ENCODE measurements around the gene PEX26. TPM values are rescaled to one million over a fixed set of nuclear protein-coding genes. Genes with fewer than 3 reads are reported as not detected.
"Not testable (repeated sequence)": the region's sequence is repeated elsewhere in the genome, so short reads cannot be mapped to it uniquely, and the experiment has no call there.

Gene PEX26
- total RNA-seq, 1 donor from 2014 or later = 5.2 TPM

- peaks cover 34 to 44% (median 39%) of the 10 kb centered on the region in 3 donors for H3K4me1 ChIP-seq (ENCODE audit: control insufficient read depth in 3 of 3, insufficient read depth in 3 of 3, low read length in 3 of 3)
- H3K27me3 ChIP-seq (ENCODE audit: control insufficient read depth in 3 of 3, insufficient read depth in 3 of 3, low read length in 3 of 3); H3K9me3 ChIP-seq (ENCODE audit: control insufficient read depth in 3 of 3, low read length in 3 of 3); H3K9ac ChIP-seq (ENCODE audit: low read depth in 1 of 3, low read length in 3 of 3); H3K27ac ChIP-seq (ENCODE audit: low read depth, low read length); H3K36me3 ChIP-seq (ENCODE audit: control insufficient read depth in 3 of 3, insufficient read depth in 3 of 3, low read length in 3 of 3); H3K4me3 ChIP-seq (ENCODE audit: low read length in 3 of 3): not testable (repeated sequence)
These were observed 36.9 kb upstream of the PEX26 start for GRCh38 chr22:18040898-18041297.

- Histone ChIP-seq H3K9ac (ENCODE audit: low read depth in 1 of 3, low read length in 3 of 3) (peak overlapping the region; percentile 7 to 62 (median 27)), H3K27ac (ENCODE audit: low read depth, low read length) (peak overlapping the region; percentile 73), H3K4me1 (ENCODE audit: control insufficient read depth in 3 of 3, insufficient read depth in 3 of 3, low read length in 3 of 3) (peaks cover 25 to 30% (median 29%) of the 10 kb centered on the region in 3 donors), H3K4me3 (ENCODE audit: low read length in 3 of 3) (peak overlapping the region in 2 of 3 donors; percentile 8 to 23), H3K36me3 (ENCODE audit: control insufficient read depth in 3 of 3, insufficient read depth in 3 of 3, low read length in 3 of 3) (no peaks in the 10 kb centered on the region), H3K9me3 (ENCODE audit: control insufficient read depth in 3 of 3, low read length in 3 of 3) (no peaks in the 10 kb centered on the region), H3K27me3 (ENCODE audit: control insufficient read depth in 3 of 3, insufficient read depth in 3 of 3, low read length in 3 of 3) (no peaks in the 10 kb centered on the region)
These were observed 35.1 kb upstream of the PEX26 start for GRCh38 chr22:18042685-18043084.

GRCh38 chr22:18044548-18045271 is 33.1 kb upstream of the PEX26 start:
- Histone ChIP-seq H3K4me1 (ENCODE audit: control insufficient read depth in 3 of 3, insufficient read depth in 3 of 3, low read length in 3 of 3) (peaks cover 25 to 30% (median 29%) of the 10 kb centered on the region in 3 donors), H3K27me3 (ENCODE audit: control insufficient read depth in 3 of 3, insufficient read depth in 3 of 3, low read length in 3 of 3) (no peaks in the 10 kb centered on the region), H3K9me3 (ENCODE audit: control insufficient read depth in 3 of 3, low read length in 3 of 3) (no peaks in the 10 kb centered on the region), H3K36me3 (ENCODE audit: control insufficient read depth in 3 of 3, insufficient read depth in 3 of 3, low read length in 3 of 3) (no peaks in the 10 kb centered on the region), H3K4me3 (ENCODE audit: low read length in 3 of 3) (peak overlapping the region in 2 of 3 donors; percentile 35 to 40), H3K9ac (ENCODE audit: low read depth in 1 of 3, low read length in 3 of 3) (peak overlapping the region in 1 of 3 donors; percentile 78), H3K27ac (ENCODE audit: low read depth, low read length) (peak overlapping the region; percentile 65)

GRCh38 chr22:18045794-18046193 is 32.0 kb upstream of the PEX26 start:
- no peaks in the 10 kb centered on the region for H3K27me3 ChIP-seq (ENCODE audit: control insufficient read depth in 3 of 3, insufficient read depth in 3 of 3, low read length in 3 of 3)
- no peak overlapping the region for H3K4me3 ChIP-seq (ENCODE audit: low read length in 3 of 3)
- no peak overlapping the region for H3K9ac ChIP-seq (ENCODE audit: low read depth in 1 of 3, low read length in 3 of 3)
- H3K4me1 ChIP-seq (ENCODE audit: control insufficient read depth in 3 of 3, insufficient read depth in 3 of 3, low read length in 3 of 3) = peaks cover 25 to 30% (median 29%) of the 10 kb centered on the region in 3 donors
- no peaks in the 10 kb centered on the region for H3K9me3 ChIP-seq (ENCODE audit: control insufficient read depth in 3 of 3, low read length in 3 of 3)
- no peaks in the 10 kb centered on the region for H3K36me3 ChIP-seq (ENCODE audit: control insufficient read depth in 3 of 3, insufficient read depth in 3 of 3, low read length in 3 of 3)
- H3K27ac ChIP-seq (ENCODE audit: low read depth, low read length) = no peak overlapping the region

DNA sequence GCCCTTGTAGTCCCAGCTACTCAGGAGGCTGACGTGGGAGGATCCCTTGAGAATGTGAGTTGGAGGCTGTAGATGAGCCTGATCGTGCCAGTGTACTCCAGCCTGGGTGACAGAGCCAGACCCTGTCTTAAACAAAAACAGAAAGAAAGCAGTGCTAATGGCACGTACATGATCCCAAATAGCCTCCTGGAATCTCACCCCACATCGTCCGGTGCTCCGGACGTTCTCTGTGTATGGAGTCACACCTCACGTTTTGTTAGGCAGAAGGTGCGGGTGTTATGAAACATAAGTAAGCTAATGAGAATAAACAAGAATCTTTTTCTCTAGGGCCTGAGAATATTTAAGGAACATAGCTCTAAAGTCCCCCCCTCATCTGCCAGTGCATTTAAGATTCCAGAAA is 29.7 kb upstream of the PEX26 start:
- peaks cover 18 to 23% (median 21%) of the 10 kb centered on the region in 3 donors for H3K4me1 ChIP-seq (ENCODE audit: control insufficient read depth in 3 of 3, insufficient read depth in 3 of 3, low read length in 3 of 3)
- H3K27me3 ChIP-seq (ENCODE audit: control insufficient read depth in 3 of 3, insufficient read depth in 3 of 3, low read length in 3 of 3) = no peaks in the 10 kb centered on the region
- H3K9me3 ChIP-seq (ENCODE audit: control insufficient read depth in 3 of 3, low read length in 3 of 3) = no peaks in the 10 kb centered on the region
- peak overlapping the region in 2 of 3 donors; percentile 50 to 64 for H3K4me3 ChIP-seq (ENCODE audit: low read length in 3 of 3)
- H3K9ac ChIP-seq (ENCODE audit: low read depth in 1 of 3, low read length in 3 of 3) = peak overlapping the region in 1 of 3 donors; percentile 75
- H3K27ac ChIP-seq (ENCODE audit: low read depth, low read length) = no peak overlapping the region
- H3K36me3 ChIP-seq (ENCODE audit: control insufficient read depth in 3 of 3, insufficient read depth in 3 of 3, low read length in 3 of 3) = no peaks in the 10 kb centered on the region

DNA sequence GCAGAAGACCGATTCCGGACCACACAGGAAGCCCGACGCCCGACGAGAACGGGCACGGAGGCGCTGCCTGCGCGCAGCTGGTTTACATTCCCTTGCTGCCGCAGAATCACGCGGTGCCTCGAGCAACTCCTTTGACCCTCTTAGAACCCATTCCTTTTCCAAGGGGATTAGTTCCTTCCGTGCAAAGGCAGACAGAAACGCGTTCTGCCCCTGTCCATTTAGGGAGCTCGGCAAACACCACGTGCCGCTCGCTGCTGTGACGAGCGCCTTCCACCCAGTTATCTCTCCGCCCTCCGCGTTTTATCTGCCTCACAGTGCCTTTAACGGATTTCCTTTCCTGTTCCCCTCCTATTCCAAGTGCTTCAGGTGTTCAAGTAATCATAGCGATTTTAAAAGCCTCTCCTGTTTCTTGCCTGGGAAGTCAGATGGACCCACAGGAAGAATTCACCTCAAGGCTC is 29.3 kb upstream of the PEX26 start:
- H3K9me3 ChIP-seq (ENCODE audit: control insufficient read depth in 3 of 3, low read length in 3 of 3) = no peaks in the 10 kb centered on the region
- peak overlapping the region; percentile 32 to 64 (median 50) for H3K4me3 ChIP-seq (ENCODE audit: low read length in 3 of 3)
- H3K36me3 ChIP-seq (ENCODE audit: control insufficient read depth in 3 of 3, insufficient read depth in 3 of 3, low read length in 3 of 3) = no peaks in the 10 kb centered on the region
- no peaks in the 10 kb centered on the region for H3K27me3 ChIP-seq (ENCODE audit: control insufficient read depth in 3 of 3, insufficient read depth in 3 of 3, low read length in 3 of 3)
- peak overlapping the region in 2 of 3 donors; percentile 27 to 75 for H3K9ac ChIP-seq (ENCODE audit: low read depth in 1 of 3, low read length in 3 of 3)
- H3K4me1 ChIP-seq (ENCODE audit: control insufficient read depth in 3 of 3, insufficient read depth in 3 of 3, low read length in 3 of 3) = peaks cover 17 to 19% (median 17%) of the 10 kb centered on the region in 3 donors
- peak overlapping the region; percentile 40 for H3K27ac ChIP-seq (ENCODE audit: low read depth, low read length)

- no peaks in the 10 kb centered on the region for H3K27me3 ChIP-seq (ENCODE audit: control insufficient read depth in 3 of 3, insufficient read depth in 3 of 3, low read length in 3 of 3)
- no peak overlapping the region for H3K27ac ChIP-seq (ENCODE audit: low read depth, low read length)
These were observed 27.7 kb upstream of the PEX26 start for GRCh38 chr22:18050065-18050464.

DNA sequence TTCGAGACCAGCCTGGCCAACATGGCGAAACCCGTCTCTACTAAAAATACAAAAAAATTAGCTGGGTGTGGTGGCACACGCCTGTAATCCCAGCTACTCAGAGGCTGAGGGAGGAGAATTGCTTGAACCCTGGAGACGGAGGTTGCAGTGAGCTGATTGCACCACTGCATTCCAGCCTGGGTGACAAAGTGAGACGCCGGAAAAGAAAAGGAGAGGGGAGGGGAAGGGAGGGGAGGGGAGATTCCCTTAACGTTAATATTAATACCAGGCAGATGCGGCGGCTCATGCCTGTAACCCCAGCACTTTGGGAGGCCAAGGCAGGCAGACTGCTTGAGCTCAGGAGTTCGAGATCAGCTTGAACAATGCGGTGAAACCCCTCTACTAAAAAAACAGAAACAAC is 26.7 kb upstream of the PEX26 start:
- not testable (repeated sequence) for H3K27me3 ChIP-seq (ENCODE audit: control insufficient read depth in 3 of 3, insufficient read depth in 3 of 3, low read length in 3 of 3); H3K4me3 ChIP-seq (ENCODE audit: low read length in 3 of 3); H3K9me3 ChIP-seq (ENCODE audit: control insufficient read depth in 3 of 3, low read length in 3 of 3); H3K4me1 ChIP-seq (ENCODE audit: control insufficient read depth in 3 of 3, insufficient read depth in 3 of 3, low read length in 3 of 3); H3K36me3 ChIP-seq (ENCODE audit: control insufficient read depth in 3 of 3, insufficient read depth in 3 of 3, low read length in 3 of 3); H3K27ac ChIP-seq (ENCODE audit: low read depth, low read length); H3K9ac ChIP-seq (ENCODE audit: low read depth in 1 of 3, low read length in 3 of 3)

More at GRCh38 chr22:18050065-18050464, 27.7 kb upstream of the PEX26 start:
- H3K9me3 ChIP-seq (ENCODE audit: control insufficient read depth in 3 of 3, low read length in 3 of 3) = no peaks in the 10 kb centered on the region
- H3K9ac ChIP-seq (ENCODE audit: low read depth in 1 of 3, low read length in 3 of 3) = no peak overlapping the region
- H3K4me1 ChIP-seq (ENCODE audit: control insufficient read depth in 3 of 3, insufficient read depth in 3 of 3, low read length in 3 of 3) = peaks cover under 1 to 3% (median 2%) of the 10 kb centered on the region in 3 donors
- no peaks in the 10 kb centered on the region for H3K36me3 ChIP-seq (ENCODE audit: control insufficient read depth in 3 of 3, insufficient read depth in 3 of 3, low read length in 3 of 3)
- H3K4me3 ChIP-seq (ENCODE audit: low read length in 3 of 3) = no peak overlapping the region

DNA sequence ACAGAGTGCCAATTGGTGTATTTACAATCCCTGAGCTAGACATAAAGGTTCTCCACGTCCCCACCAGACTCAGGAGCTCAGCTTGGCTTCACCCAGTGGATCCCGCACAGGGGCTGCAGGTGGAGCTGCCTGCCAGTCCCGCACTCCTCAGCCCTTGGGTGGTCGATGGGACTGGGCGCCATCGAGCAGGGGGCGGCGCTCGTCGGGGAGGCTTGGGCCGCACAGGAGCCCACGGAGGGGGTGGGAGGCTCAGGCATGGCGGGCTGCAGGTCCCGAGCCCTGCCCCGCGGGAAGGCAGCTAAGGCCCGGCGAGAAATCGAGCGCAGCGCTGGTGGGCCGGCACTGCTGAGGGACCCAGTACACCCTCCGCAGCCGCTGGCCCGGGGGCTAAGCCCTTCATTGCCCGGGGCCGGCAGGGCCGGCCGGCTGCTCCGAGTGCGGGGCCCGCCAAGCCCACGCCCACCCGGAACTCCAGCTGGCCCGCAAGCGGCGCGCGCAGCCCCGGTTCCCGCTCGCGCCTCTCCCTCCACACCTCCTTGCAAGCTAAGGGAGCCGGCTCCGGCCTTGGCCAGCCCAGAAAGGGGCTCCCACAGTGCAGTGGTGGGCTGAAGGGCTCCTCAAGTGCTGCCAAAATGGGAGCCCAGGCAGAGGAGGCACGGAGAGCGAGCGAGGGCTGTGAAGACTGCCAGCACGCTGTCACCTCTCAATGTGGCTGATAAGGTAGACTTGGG is 24.4 kb upstream of the PEX26 start:
- not testable (repeated sequence) for H3K27ac ChIP-seq (ENCODE audit: low read depth, low read length); H3K9ac ChIP-seq (ENCODE audit: low read depth in 1 of 3, low read length in 3 of 3); H3K9me3 ChIP-seq (ENCODE audit: control insufficient read depth in 3 of 3, low read length in 3 of 3); H3K36me3 ChIP-seq (ENCODE audit: control insufficient read depth in 3 of 3, insufficient read depth in 3 of 3, low read length in 3 of 3); H3K27me3 ChIP-seq (ENCODE audit: control insufficient read depth in 3 of 3, insufficient read depth in 3 of 3, low read length in 3 of 3); H3K4me3 ChIP-seq (ENCODE audit: low read length in 3 of 3)
- H3K4me1 ChIP-seq (ENCODE audit: control insufficient read depth in 3 of 3, insufficient read depth in 3 of 3, low read length in 3 of 3) = peaks cover 27 to 29% (median 27%) of the 10 kb centered on the region in 3 donors

GRCh38 chr22:18055619-18056160 is 22.1 kb upstream of the PEX26 start:
- peak overlapping the region; percentile 91 for H3K27ac ChIP-seq (ENCODE audit: low read depth, low read length)
- peaks cover 27 to 34% (median 34%) of the 10 kb centered on the region in 3 donors for H3K4me1 ChIP-seq (ENCODE audit: control insufficient read depth in 3 of 3, insufficient read depth in 3 of 3, low read length in 3 of 3)
- peak overlapping the region; percentile 47 to 74 (median 60) for H3K9ac ChIP-seq (ENCODE audit: low read depth in 1 of 3, low read length in 3 of 3)
- no peaks in the 10 kb centered on the region for H3K36me3 ChIP-seq (ENCODE audit: control insufficient read depth in 3 of 3, insufficient read depth in 3 of 3, low read length in 3 of 3)
- H3K27me3 ChIP-seq (ENCODE audit: control insufficient read depth in 3 of 3, insufficient read depth in 3 of 3, low read length in 3 of 3) = no peaks in the 10 kb centered on the region
- H3K9me3 ChIP-seq (ENCODE audit: control insufficient read depth in 3 of 3, low read length in 3 of 3) = no peaks in the 10 kb centered on the region
- peak overlapping the region in 2 of 3 donors; percentile 18 to 52 for H3K4me3 ChIP-seq (ENCODE audit: low read length in 3 of 3)
